ENCODE data around the gene S100A3. TPM values are rescaled to one million over a fixed set of nuclear protein-coding genes. Genes with fewer than 3 reads are reported as not detected.
A peak's percentile ranks its signal among the peaks of the same experiment; 100 is the strongest.

Gene S100A3
- total RNA-seq, 1 experiment from 2014 or later = 90.0 TPM

DNA sequence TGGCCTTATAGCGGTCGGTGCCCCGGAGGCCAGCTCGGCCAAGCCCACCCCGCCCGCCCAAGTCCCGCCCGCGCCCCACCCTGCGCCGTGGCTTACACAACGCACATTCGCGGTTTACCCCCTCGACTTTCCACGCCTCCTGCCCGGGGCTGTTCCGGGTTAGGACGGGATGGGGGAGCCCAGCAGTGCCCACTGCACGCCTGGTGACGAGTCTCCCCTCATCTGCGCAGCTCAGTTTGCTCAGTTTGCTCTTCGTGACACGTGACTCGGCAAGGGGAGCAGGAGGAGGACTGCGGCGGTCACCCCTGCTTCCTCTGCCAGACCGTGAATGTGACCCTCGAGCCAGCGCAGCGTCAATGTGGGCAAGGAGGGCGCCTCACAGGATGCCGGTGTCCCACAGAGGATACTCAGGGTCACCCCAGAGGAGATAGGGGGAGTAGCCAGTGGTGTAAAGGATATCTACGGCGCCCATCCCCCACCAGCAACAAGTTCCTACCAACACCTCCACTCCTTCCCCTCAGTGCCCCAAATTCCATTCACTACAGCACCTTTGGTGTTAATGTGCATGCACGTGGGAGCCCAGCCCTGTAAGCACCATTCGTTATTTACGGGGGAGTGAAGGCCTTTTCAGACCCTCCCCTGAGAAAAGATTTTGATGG lies 12.9 kb downstream of the S100A3 start:
- POLR2A ChIA-PET = interaction anchor here (0.6 to 36.1 kb wide), 15 partner anchors 19 to 1437 kb away, joined by 3 to 2106 read pairs (median 9); partner anchors contain the start of genes CHTOP, CREB3L4, RPS27 and S100A13
- Mint-ChIP-seq H3K36me3 (ENCODE audit: insufficient read depth, unreplicated experiment) (peaks cover 31% of the 10 kb centered on the region), H3K27me3 (ENCODE audit: insufficient read depth, unreplicated experiment) (no peaks in the 10 kb centered on the region), H3K27ac (ENCODE audit: low read depth, unreplicated experiment) (peak overlapping the region; percentile 75), H3K4me3 (ENCODE audit: unreplicated experiment) (peak overlapping the region; percentile 99), H3K9me3 (ENCODE audit: unreplicated experiment) (no peaks in the 10 kb centered on the region), H3K4me1 (ENCODE audit: insufficient read depth, unreplicated experiment) (peaks cover 72% of the 10 kb centered on the region)
- no TSS peak for BruUV-seq (replicated peaks)
- TF ChIP-seq, protein P1, sequence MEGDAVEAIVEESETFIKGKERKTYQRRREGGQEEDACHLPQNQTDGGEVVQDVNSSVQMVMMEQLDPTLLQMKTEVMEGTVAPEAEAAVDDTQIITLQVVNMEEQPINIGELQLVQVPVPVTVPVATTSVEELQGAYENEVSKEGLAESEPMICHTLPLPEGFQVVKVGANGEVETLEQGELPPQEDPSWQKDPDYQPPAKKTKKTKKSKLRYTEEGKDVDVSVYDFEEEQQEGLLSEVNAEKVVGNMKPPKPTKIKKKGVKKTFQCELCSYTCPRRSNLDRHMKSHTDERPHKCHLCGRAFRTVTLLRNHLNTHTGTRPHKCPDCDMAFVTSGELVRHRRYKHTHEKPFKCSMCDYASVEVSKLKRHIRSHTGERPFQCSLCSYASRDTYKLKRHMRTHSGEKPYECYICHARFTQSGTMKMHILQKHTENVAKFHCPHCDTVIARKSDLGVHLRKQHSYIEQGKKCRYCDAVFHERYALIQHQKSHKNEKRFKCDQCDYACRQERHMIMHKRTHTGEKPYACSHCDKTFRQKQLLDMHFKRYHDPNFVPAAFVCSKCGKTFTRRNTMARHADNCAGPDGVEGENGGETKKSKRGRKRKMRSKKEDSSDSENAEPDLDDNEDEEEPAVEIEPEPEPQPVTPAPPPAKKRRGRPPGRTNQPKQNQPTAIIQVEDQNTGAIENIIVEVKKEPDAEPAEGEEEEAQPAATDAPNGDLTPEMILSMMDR (IDR thresholded peaks at IDR 0.05; ENCODE audit: unreplicated experiment) = no peak
- CTCF ChIA-PET = interaction anchor here (0.5 to 11.3 kb wide), 16 partner anchors 10 to 1561 kb away, joined by 3 to 224 read pairs (median 4); partner anchors contain the start of genes S100A14, S100A2, S100A3 and S100A4
- intact Hi-C loops (cut with micrococcal nuclease) = no loop called here
- DNase-seq (ENCODE audit: unreplicated experiment) = peak; percentile 97

DNA sequence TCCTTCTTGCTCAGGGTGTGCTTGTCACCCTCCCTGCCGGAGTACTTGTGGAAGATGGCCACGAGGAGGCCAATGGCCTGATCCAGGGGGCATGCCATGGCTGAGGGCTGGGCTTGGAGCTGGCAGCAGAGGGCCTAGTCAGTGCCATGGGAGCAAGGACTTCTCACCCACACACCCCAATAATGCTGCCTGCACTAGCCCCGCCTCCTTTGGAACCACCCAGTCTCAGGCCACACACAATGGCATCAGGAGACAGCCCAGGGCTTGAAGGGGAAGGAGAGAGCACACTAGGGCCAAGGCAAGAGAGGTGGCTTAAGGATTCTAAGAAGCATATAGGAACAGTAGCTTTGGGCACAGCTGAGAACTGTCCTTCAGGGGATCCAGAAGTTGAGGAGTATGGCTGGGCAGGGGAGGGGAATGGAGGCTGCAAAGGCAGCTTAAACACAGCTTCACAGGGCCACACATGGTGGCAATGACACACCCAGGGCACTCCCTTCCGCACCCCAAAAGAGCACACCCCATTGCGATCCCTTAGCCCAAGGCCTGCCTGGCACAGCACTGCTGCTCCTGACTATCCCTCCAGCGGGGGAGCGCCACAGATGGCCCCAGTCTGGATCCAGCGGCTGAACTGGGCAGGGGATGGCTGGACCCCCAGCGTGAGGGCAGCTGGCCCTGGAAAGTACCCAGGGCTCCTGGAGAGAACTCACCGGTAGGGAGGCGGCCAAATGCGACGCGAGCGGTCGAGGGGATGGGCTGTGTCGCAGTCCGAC lies 13.6 kb downstream of the S100A3 start, which contains the start of gene S100A6:
Gene S100A6 (minus strand): TSS at position 750 of the 770 bp plus-strand sequence. CDS start 652 bp downstream, at position 98.
- Mint-ChIP-seq H3K36me3 (ENCODE audit: insufficient read depth, unreplicated experiment) (peaks cover 27% of the 10 kb centered on the region), H3K27me3 (ENCODE audit: insufficient read depth, unreplicated experiment) (no peaks in the 10 kb centered on the region), H3K27ac (ENCODE audit: low read depth, unreplicated experiment) (peak within 1 kb of the TSS; percentile 75), H3K4me3 (ENCODE audit: unreplicated experiment) (peak within 1 kb of the TSS; percentile 99), H3K9me3 (ENCODE audit: unreplicated experiment) (no peaks in the 10 kb centered on the region), H3K4me1 (ENCODE audit: insufficient read depth, unreplicated experiment) (peaks cover 65% of the 10 kb centered on the region)
- TF ChIP-seq, protein P1 (IDR thresholded peaks at IDR 0.05; ENCODE audit: unreplicated experiment) = no peak
- ChIA-PET POLR2A (interaction anchor here (0.6 to 36.1 kb wide), 16 partner anchors 18 to 1647 kb away, joined by 3 to 2106 read pairs (median 8); partner anchors contain the start of genes CHTOP, CREB3L4, RPS27 and S100A13), CTCF (interaction anchor here (0.5 to 11.3 kb wide), 18 partner anchors 10 to 431 kb away, joined by 3 to 224 read pairs (median 4); partner anchors contain the start of genes S100A14, S100A16, S100A2 and S100A3)
- TSS peak; percentile 77 for BruUV-seq (replicated peaks)
- intact Hi-C loops (cut with micrococcal nuclease) = no loop called here
- peak; percentile 76 for DNase-seq (ENCODE audit: unreplicated experiment)

DNA sequence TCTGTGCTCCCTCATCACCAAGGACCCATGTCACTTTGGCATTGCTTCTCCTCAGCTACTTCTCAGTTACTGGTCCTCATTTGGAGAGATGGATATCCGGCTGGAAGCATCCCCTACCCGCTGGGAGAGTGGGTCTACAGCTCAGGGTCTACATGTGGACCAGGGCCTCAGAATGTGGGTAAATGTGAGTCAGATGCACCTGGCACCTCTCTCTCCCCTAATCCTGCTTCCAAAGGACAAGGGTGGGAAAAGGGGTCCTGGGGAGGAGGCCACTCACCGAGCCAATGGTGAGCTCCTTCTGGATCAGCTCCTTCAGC lies 14.2 kb downstream of the S100A3 start:
- peak overlapping the region; percentile 99 for H3K4me3 Mint-ChIP-seq (ENCODE audit: unreplicated experiment)
- peaks cover 60% of the 10 kb centered on the region for H3K4me1 Mint-ChIP-seq (ENCODE audit: insufficient read depth, unreplicated experiment)
- no peaks in the 10 kb centered on the region for H3K27me3 Mint-ChIP-seq (ENCODE audit: insufficient read depth, unreplicated experiment)
- POLR2A ChIA-PET = interaction anchor here (0.6 to 36.1 kb wide), 12 partner anchors 18 to 1646 kb away, joined by 3 to 2106 read pairs (median 11); partner anchors contain the start of genes CHTOP, RPS27, S100A13 and S100A14
- DNase-seq (ENCODE audit: unreplicated experiment) = no peak
- no peaks in the 10 kb centered on the region for H3K9me3 Mint-ChIP-seq (ENCODE audit: unreplicated experiment)
- TF ChIP-seq, protein P1 (IDR thresholded peaks at IDR 0.05; ENCODE audit: unreplicated experiment) = no peak
- H3K27ac Mint-ChIP-seq (ENCODE audit: low read depth, unreplicated experiment) = peak overlapping the region; percentile 75
- intact Hi-C loops (cut with micrococcal nuclease) = loop anchor here (1.0 to 5.0 kb wide), 2 partner anchors 10 to 137 kb away; partner anchors contain the start of genes ILF2 and S100A4
- peaks cover 27% of the 10 kb centered on the region for H3K36me3 Mint-ChIP-seq (ENCODE audit: insufficient read depth, unreplicated experiment)
- CTCF ChIA-PET = interaction anchor here (0.6 to 11.3 kb wide), 13 partner anchors 9 to 142 kb away, joined by 3 to 224 read pairs (median 9); partner anchors contain the start of genes S100A14, S100A16, S100A2 and S100A3
- no TSS peak for BruUV-seq (replicated peaks)

Measured in MCF 10A (cell line).